Chondrocyte (in vitro differentiated cells): Measurements from ENCODE around the gene TRAPPC2L. TPM values are rescaled to one million over a fixed set of nuclear protein-coding genes. Genes with fewer than 3 reads are reported as not detected.

ENCODE experiments used
- DNase-seq: peaks from one replicate; pipeline ENCODE4 v3.0.0; 2021; ENCODE audit warnings: mixed read lengths, low spot score
- H3K27ac Mint-ChIP-seq: one replicate; pipeline ENCODE4 v1.8.0; 2021; ENCODE audit warnings: mild to moderate bottlenecking, moderate library complexity, mixed read lengths; ENCODE audit not compliant: unreplicated experiment
- H3K27me3 Mint-ChIP-seq: 2 replicates; pipeline ENCODE4 v1.8.0; 2021; ENCODE audit warnings: low read depth, mixed read lengths
- H3K36me3 Mint-ChIP-seq: 2 replicates; pipeline ENCODE4 v1.8.0; 2021; ENCODE audit warnings: low read depth, mixed read lengths
- H3K4me1 Mint-ChIP-seq: 2 replicates; pipeline ENCODE4 v1.8.0; 2021; ENCODE audit warnings: low read depth, mild to moderate bottlenecking, mixed read lengths
- H3K4me3 Mint-ChIP-seq: one replicate; pipeline ENCODE4 v1.8.0; 2021; ENCODE audit warnings: mild to moderate bottlenecking, moderate library complexity, mixed read lengths; ENCODE audit not compliant: unreplicated experiment
- H3K9me3 Mint-ChIP-seq: 2 replicates; pipeline ENCODE4 v1.8.0; 2021; ENCODE audit warnings: low read depth, mixed read lengths
- total RNA-seq: library from RNA; stranded (reverse); gene quantifications from 3 replicates; pipeline ENCODE4 v1.2.1, GENCODE V29; 2021
- TF ChIP-seq, protein P1 (sequence below): fragments of 200-600 bp; sonication (generic); IDR thresholded peaks from 2 replicates; pipeline ENCODE4 v1.5.0; 2021; ENCODE audit warnings: antibody characterized with exemption, mild to moderate bottlenecking, moderate library complexity

The TRAPPC2L gene
- total RNA-seq, 1 donor from 2014 or later = 52.5 TPM

DNA sequence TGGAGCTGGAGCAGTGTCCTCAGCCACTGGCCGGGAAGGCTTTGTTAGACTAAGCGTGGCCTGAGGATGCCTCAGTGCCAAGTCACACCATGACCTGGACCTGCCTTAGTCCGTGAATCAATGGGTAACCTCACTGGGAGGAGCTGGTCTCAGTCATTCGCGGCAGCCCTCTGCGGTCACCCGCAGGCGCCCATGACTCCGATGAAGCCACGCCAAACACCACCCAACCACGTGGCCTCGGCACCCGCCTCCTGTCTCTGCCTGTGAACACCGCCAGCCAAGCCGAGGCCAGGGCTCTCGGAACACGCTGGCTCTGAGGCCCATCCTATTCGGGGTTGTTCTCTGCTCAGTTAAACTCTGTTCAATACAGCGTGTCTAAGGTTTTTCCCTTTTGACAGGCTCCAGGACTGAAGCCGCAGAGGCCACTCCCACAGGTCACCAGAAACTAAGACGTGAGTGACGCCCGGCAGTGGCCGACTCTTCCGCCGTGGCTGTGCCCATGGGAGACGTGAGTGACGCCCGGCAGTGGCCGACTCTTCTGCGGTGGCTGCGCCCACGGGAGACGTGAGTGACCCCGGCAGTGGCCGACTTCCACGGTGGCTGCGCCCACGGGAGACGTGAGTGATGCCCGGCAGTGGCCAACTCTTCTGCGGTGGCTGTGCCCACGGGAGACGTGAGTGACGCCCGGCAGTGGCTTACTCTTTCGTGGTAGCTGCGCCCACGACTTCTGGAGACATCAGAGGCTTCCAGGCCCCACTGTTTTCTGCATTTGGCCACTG lies 26.4 kb downstream of the TRAPPC2L start:
- Mint-ChIP-seq H3K36me3 (no peaks in the 10 kb centered on the region), H3K4me3 (no peak overlapping the region), H3K27ac (no peak overlapping the region), H3K27me3 (peaks cover 12% of the 10 kb centered on the region), H3K9me3 (no peaks in the 10 kb centered on the region), H3K4me1 (no peaks in the 10 kb centered on the region)
- TF ChIP-seq, protein P1, sequence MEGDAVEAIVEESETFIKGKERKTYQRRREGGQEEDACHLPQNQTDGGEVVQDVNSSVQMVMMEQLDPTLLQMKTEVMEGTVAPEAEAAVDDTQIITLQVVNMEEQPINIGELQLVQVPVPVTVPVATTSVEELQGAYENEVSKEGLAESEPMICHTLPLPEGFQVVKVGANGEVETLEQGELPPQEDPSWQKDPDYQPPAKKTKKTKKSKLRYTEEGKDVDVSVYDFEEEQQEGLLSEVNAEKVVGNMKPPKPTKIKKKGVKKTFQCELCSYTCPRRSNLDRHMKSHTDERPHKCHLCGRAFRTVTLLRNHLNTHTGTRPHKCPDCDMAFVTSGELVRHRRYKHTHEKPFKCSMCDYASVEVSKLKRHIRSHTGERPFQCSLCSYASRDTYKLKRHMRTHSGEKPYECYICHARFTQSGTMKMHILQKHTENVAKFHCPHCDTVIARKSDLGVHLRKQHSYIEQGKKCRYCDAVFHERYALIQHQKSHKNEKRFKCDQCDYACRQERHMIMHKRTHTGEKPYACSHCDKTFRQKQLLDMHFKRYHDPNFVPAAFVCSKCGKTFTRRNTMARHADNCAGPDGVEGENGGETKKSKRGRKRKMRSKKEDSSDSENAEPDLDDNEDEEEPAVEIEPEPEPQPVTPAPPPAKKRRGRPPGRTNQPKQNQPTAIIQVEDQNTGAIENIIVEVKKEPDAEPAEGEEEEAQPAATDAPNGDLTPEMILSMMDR = no peak
- no peak for DNase-seq

DNA sequence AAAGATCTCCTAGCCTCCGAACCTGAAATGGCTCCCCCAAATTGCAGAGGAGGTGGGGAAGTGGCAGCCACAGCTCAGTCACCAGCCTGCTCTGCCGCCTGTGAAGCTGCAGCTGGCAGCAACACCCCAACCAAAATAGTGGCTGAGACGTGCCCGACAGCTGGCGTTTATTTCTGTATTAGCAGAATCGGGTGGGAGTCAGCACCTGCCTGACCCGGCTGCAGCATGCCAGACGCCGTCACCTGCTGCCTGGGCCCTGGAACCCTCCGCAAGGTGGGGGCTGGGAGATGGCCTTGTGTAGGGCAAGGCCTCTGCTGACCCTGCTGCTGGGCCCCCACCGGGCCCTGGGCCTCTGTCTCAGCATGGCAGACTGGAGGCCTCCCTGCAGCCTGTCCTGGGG lies 27.0 kb downstream of the TRAPPC2L start:
- Mint-ChIP-seq H3K27me3 (peaks cover 10% of the 10 kb centered on the region), H3K9me3 (no peaks in the 10 kb centered on the region), H3K27ac (no peak overlapping the region), H3K4me1 (no peaks in the 10 kb centered on the region), H3K4me3 (no peak overlapping the region), H3K36me3 (no peaks in the 10 kb centered on the region)
- no peak for DNase-seq
- TF ChIP-seq, protein P1 = no peak

DNA sequence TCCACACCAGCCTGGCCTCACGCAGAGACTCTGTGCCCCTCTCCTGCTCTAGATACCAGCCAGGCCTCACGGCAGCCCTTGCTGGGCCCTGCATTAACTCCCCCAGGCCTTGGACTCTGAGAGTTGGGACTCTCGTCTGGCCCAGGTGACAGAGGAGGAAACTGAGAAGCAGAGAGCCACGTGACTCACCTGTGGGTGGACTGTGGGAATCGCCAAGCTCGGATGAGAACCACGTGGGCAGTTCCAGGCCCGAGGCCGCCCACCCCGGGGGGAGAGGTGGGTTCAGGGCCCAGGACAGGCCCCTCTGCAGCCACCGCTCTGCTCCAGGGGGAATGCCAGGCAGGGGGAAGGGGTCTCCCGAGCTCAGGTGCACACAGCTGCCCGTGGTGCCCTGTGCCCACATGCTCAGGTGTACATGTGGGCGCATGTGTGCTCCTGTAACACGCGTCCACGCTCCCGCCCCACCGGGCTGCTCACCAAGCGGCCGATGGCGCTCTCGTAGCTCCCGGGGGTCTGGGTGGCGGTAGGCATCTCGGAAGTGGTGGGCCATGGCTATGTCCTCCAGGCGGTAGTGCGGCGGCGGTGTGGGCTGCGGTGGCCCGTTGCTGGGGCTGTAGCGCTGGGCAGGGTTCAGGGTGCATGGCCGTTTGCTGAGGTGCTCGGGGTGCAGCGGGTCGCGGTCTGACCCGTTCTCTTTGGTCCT lies 27.8 kb downstream of the TRAPPC2L start:
- TF ChIP-seq, protein P1 = no peak
- H3K4me3 Mint-ChIP-seq = no peak overlapping the region
- DNase-seq = no peak
- H3K36me3 Mint-ChIP-seq = no peaks in the 10 kb centered on the region
- no peaks in the 10 kb centered on the region for H3K4me1 Mint-ChIP-seq
- H3K27ac Mint-ChIP-seq = no peak overlapping the region
- no peaks in the 10 kb centered on the region for H3K9me3 Mint-ChIP-seq
- peaks cover 10% of the 10 kb centered on the region for H3K27me3 Mint-ChIP-seq

DNA sequence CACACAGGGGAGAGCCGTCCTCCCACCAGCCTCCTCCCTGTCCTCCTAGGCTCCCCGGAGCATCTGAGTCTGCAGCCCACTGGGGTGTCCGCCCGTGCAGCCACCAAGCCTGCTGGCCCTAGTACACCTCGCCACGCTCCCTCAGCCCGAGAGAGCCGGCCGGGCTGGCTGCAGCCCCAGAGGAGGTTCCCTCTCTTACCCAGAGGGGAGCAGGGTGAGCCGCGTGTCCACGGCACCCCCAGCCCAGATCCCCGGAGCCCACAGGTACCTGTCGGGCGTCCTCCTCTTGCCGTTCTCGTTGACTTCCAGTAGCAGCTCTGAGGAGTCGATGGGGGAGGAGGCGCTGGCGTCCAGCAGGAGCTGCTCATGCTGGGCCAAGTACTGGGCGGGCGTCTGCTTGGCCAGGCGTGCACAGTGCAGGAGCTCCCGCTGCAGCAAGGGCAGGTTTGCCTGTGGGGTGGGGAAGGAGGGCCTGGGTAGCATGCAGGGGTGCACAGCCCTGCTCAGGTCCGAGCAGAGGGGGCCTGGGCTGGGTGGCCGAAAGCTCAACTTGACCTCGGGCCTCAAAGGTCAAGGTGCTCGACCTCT lies 28.9 kb downstream of the TRAPPC2L start:
- H3K27ac Mint-ChIP-seq = no peak overlapping the region
- no peaks in the 10 kb centered on the region for H3K9me3 Mint-ChIP-seq
- no peaks in the 10 kb centered on the region for H3K36me3 Mint-ChIP-seq
- TF ChIP-seq, protein P1 = no peak
- H3K4me1 Mint-ChIP-seq = no peaks in the 10 kb centered on the region
- peaks cover 6% of the 10 kb centered on the region for H3K27me3 Mint-ChIP-seq
- H3K4me3 Mint-ChIP-seq = no peak overlapping the region
- no peak for DNase-seq

DNA sequence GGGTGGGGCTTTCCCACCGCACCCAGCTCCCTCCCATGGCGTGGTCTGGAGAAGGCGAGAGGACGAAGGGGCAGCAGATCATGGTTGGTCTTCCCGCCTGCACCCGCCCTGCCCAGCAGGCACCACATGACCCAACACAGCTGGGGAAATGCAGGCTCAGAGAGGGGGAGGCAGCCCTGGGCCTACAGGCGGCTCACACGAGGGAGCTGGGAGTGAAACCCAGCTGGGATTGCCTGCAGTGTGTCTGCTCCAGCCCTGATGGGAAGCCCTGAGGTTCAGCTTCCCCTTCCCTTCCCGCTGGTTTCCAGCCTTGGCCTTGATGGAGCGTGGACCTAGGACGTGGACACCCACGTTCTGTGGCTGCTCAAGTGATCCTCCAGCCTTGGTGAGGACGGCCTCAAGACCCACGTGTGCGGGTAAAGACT lies 29.5 kb downstream of the TRAPPC2L start:
- Mint-ChIP-seq H3K4me1 (no peaks in the 10 kb centered on the region), H3K27ac (no peak overlapping the region), H3K9me3 (no peaks in the 10 kb centered on the region), H3K27me3 (peaks cover 12% of the 10 kb centered on the region), H3K36me3 (no peaks in the 10 kb centered on the region), H3K4me3 (no peak overlapping the region)
- DNase-seq = no peak
- TF ChIP-seq, protein P1 = no peak
